ENCODE measurements around the gene PPP2R3C.
"Not testable (repeated sequence)": the region's sequence is repeated elsewhere in the genome, so short reads cannot be mapped to it uniquely, and the experiment has no call there.

The PPP2R3C gene

GRCh38 chr14:35124127-35124526, 2.3 kb upstream of the PPP2R3C start:
- no peak for DNase-seq (ENCODE audit: low read depth)

GRCh38 chr14:35123388-35123703, 1.6 kb upstream of the PPP2R3C start:
- DNase-seq (ENCODE audit: low read depth) = no peak

- DNase-seq (ENCODE audit: low read depth) = no peak
Measured at GRCh38 chr14:35122696-35123387, 1.1 kb upstream of the PPP2R3C start.

- no peak for DNase-seq (ENCODE audit: low read depth)
Measured at GRCh38 chr14:35121026-35121886, 534 bp downstream of the PPP2R3C start.

GRCh38 chr14:35117112-35117511, 4.7 kb downstream of the PPP2R3C start:
- DNase-seq (ENCODE audit: low read depth) = no peak

GRCh38 chr14:35116242-35116641, 5.5 kb downstream of the PPP2R3C start:
- no peak for DNase-seq (ENCODE audit: low read depth)

GRCh38 chr14:35114036-35114435, 7.8 kb downstream of the PPP2R3C start:
- DNase-seq (ENCODE audit: low read depth) = no peak

GRCh38 chr14:35113308-35113950, 8.4 kb downstream of the PPP2R3C start:
- no peak for DNase-seq (ENCODE audit: low read depth)

- no peak for DNase-seq (ENCODE audit: low read depth)
Measured at GRCh38 chr14:35112641-35113040, 9.1 kb downstream of the PPP2R3C start.

GRCh38 chr14:35107866-35108265, 13.9 kb downstream of the PPP2R3C start:
- no peak for DNase-seq (ENCODE audit: low read depth)

- not testable (repeated sequence) for DNase-seq (ENCODE audit: low read depth)
Measured at GRCh38 chr14:35094645-35095044, 27.1 kb downstream of the PPP2R3C start.

- DNase-seq (ENCODE audit: low read depth) = no peak
Measured at GRCh38 chr14:35088514-35088913, 33.3 kb downstream of the PPP2R3C start.

- no peak for DNase-seq (ENCODE audit: low read depth)
Measured at GRCh38 chr14:35085441-35085840, 36.3 kb downstream of the PPP2R3C start.

GRCh38 chr14:35083530-35084150, 38.1 kb downstream of the PPP2R3C start:
- DNase-seq (ENCODE audit: low read depth) = no peak

- DNase-seq (ENCODE audit: low read depth) = no peak
Measured at GRCh38 chr14:35079742-35080141, 42.0 kb downstream of the PPP2R3C start.

GRCh38 chr14:35078082-35078481, 43.7 kb downstream of the PPP2R3C start:
- no peak for DNase-seq (ENCODE audit: low read depth)

GRCh38 chr14:35073486-35073885, 48.3 kb downstream of the PPP2R3C start:
- no peak for DNase-seq (ENCODE audit: low read depth)

GRCh38 chr14:35072226-35072625, 49.6 kb downstream of the PPP2R3C start:
- DNase-seq (ENCODE audit: low read depth) = no peak

- DNase-seq (ENCODE audit: low read depth) = no peak
Measured at GRCh38 chr14:35068238-35069012, 53.4 kb downstream of the PPP2R3C start.

- DNase-seq (ENCODE audit: low read depth) = not testable (repeated sequence)
Measured at GRCh38 chr14:35065731-35066130, 56.1 kb downstream of the PPP2R3C start.

- DNase-seq (ENCODE audit: low read depth) = not testable (repeated sequence)
Measured at GRCh38 chr14:35061113-35061791, 60.5 kb downstream of the PPP2R3C start.
